Skeletal muscle cell (primary cell): ENCODE results near the gene STK4.

ENCODE experiments used
- DNase-seq: peaks from one replicate; pipeline ENCODE4 v3.0.0-alpha.2; 2010; ENCODE audit warnings: low read depth
- H3K4me3 ChIP-seq: 2 replicates; pipeline ENCODE4 v1.5.1; 2011; ENCODE audit warnings: low read depth, mild to moderate bottlenecking, control low read depth, low read length, moderate library complexity

Gene STK4

GRCh38 chr20:45069261-45069660 lies 102.9 kb downstream of the STK4 start:
- H3K4me3 ChIP-seq, result no peak overlapping the region
- no peak for DNase-seq

GRCh38 chr20:45070932-45071632 lies 104.8 kb downstream of the STK4 start:
- no peak overlapping the region for H3K4me3 ChIP-seq
- DNase-seq, result no peak

- H3K4me3 ChIP-seq, result no peak overlapping the region
- no peak for DNase-seq
Measured at GRCh38 chr20:45072066-45072465, 105.8 kb downstream of the STK4 start.

GRCh38 chr20:45073221-45073620 lies 106.9 kb downstream of the STK4 start:
- DNase-seq, result no peak
- no peak overlapping the region for H3K4me3 ChIP-seq

- H3K4me3 ChIP-seq, result no peak overlapping the region
- DNase-seq, result no peak
Measured at GRCh38 chr20:45077559-45077958, 111.2 kb downstream of the STK4 start.

GRCh38 chr20:45080867-45081624 lies 114.7 kb downstream of the STK4 start:
- H3K4me3 ChIP-seq, result no peak overlapping the region
- DNase-seq, result no peak

GRCh38 chr20:45082468-45082867 lies 116.2 kb downstream of the STK4 start:
- no peak overlapping the region for H3K4me3 ChIP-seq
- DNase-seq, result no peak

GRCh38 chr20:45083127-45083526 lies 116.8 kb downstream of the STK4 start:
- no peak for DNase-seq

GRCh38 chr20:45085289-45085688 lies 119.0 kb downstream of the STK4 start:
- H3K4me3 ChIP-seq, result no peak overlapping the region
- DNase-seq, result no peak

More at GRCh38 chr20:45083127-45083526, 116.8 kb downstream of the STK4 start:
- no peak overlapping the region for H3K4me3 ChIP-seq

- DNase-seq, result no peak
- H3K4me3 ChIP-seq, result no peak overlapping the region
Measured at GRCh38 chr20:45085867-45086266, 119.6 kb downstream of the STK4 start.

- DNase-seq, result no peak
- H3K4me3 ChIP-seq, result no peak overlapping the region
Measured at GRCh38 chr20:45087097-45087790, 120.9 kb downstream of the STK4 start.

- no peak overlapping the region for H3K4me3 ChIP-seq
- no peak for DNase-seq
Measured at GRCh38 chr20:45087814-45088213, 121.5 kb downstream of the STK4 start.

GRCh38 chr20:45088247-45088646 lies 121.9 kb downstream of the STK4 start:
- H3K4me3 ChIP-seq, result no peak overlapping the region
- DNase-seq, result peak; percentile 89

GRCh38 chr20:45090481-45090880 lies 124.2 kb downstream of the STK4 start:
- no peak for DNase-seq
- H3K4me3 ChIP-seq, result no peak overlapping the region

- no peak for DNase-seq
- no peak overlapping the region for H3K4me3 ChIP-seq
Measured at GRCh38 chr20:45091366-45091765, 125.1 kb downstream of the STK4 start.

- H3K4me3 ChIP-seq, result no peak overlapping the region
- DNase-seq, result no peak
Measured at GRCh38 chr20:45092898-45093297, 126.6 kb downstream of the STK4 start.

GRCh38 chr20:45094201-45094600 lies 127.9 kb downstream of the STK4 start:
- DNase-seq, result no peak
- H3K4me3 ChIP-seq, result no peak overlapping the region

- H3K4me3 ChIP-seq, result no peak overlapping the region
- DNase-seq, result no peak
Measured at GRCh38 chr20:45094864-45095574, 128.7 kb downstream of the STK4 start.

- no peak for DNase-seq
Measured at GRCh38 chr20:45095805-45096238, 129.5 kb downstream of the STK4 start.

GRCh38 chr20:45096781-45097180 lies 130.5 kb downstream of the STK4 start:
- no peak for DNase-seq
- H3K4me3 ChIP-seq, result no peak overlapping the region

More at GRCh38 chr20:45095805-45096238, 129.5 kb downstream of the STK4 start:
- H3K4me3 ChIP-seq, result no peak overlapping the region
